HS-27A (cell line): ENCODE results near the gene RNF222.

ENCODE experiments used
- DNase-seq: peaks from one replicate; pipeline ENCODE4 v3.0.0-alpha.2; 2012; ENCODE audit warnings: low read depth, missing footprints

Gene RNF222

DNA sequence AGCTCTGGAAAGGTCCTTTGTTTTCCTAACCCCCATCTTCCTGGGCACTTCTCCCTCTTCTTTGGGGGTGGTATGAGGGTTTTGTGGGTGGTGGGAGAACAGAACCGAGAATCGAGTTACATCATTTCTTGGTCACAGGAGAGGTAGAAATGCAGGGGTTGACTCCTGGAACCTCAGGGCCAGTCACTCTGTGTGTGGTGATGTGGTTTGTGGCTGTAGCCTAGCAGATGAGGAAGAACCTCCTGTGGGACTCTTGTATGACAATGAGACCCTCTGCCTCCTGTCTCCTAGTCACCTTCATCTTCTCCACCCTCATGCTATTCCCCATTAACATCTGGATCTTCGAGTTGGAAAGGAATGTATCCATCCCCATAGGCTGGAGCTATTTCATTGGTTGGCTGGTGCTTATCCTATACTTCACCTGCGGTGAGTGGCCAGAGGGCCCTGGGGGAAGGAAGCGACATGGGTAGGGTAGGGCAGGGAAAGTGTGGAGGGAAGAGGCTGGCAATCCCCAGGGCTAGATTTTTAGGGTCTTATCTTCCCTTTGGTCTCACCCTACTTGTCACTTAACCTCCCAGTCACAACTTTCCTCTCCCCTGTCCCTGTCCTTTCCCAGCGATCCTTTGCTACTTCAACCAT lies 52.5 kb downstream of the RNF222 start:
- DNase-seq = no peak

DNA sequence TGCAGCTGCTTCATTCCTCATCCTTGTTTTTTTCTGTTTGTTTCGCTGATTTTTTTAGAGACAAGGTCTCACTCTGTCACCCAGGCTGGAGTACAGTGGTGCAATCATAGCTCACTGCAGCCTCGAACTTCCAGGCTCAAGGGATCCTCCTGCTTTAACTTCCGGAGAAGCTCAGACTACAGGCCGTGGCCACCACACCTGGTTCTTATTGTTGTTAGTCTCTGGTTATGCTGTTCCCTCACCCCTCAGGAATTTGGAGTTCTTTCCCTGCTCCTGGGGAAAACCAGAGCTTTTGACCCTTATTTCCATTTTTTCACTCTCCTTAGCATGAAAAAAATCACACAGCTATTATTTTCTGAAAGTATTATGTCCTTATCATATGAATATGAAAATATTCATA lies 56.2 kb downstream of the RNF222 start:
- no peak for DNase-seq
